GM19239 (cell line): ENCODE data around the gene ISX.
"Not testable (repeated sequence)": the region's sequence is repeated elsewhere in the genome, so short reads cannot be mapped to it uniquely, and the experiment has no call there.

Source experiments
- DNase-seq: peaks from one replicate; pipeline ENCODE4 v3.0.0; 2011; ENCODE audit warnings: low spot score; ENCODE audit not compliant: insufficient read length
- FAIRE-seq: peaks from 2 replicates; lab custom pipeline; 2011; peaks lifted over from hg19 to GRCh38; lab: Jason Lieb, UNC

The ISX gene

DNA sequence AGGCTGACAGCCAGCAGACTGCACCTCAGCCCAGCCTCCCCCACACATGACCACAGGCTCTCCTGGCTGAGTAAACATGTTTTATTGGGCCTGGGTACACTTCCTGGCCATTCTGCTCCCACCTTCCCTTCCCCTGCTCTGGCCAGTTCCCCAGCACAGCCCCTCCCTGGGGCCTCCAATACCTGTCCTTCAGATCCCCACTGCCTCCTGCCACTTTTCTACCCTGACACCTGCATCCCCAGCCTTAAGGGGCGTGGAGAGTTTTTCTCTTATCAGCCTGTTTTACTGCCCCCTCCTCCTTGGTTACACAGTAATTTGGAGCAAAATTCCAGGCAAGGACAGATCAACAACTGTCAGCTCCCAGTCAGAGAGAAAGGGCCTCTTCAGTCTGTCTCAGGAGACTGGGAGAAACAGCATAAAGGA lies at the start of gene ISX:
TSS of gene ISX (plus strand) at position 363 of the 423 bp plus-strand sequence. CDS start 930 bp downstream, outside the sequence.
- FAIRE-seq (no peak), DNase-seq (no peak)

DNA sequence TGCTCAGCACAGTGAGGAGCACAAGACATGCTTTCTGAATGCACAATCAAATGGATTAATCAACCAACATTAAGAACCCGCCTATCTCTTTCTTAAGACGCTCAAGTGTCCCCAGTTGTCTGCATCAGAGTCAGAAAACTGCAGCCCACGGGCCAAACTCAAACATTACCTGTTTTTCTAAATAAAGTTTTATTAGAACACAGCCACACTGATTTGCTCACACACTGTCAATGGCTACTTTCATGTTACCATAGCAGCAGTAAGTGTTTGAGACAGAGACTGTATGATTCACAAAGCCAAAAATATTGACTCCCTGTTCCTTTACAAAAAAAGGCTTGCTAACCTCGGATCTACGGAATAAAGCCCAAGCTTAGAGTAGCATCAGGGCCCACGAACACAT lies 49.0 kb upstream of the ISX start:
- no peak for FAIRE-seq
- DNase-seq: no peak

DNA sequence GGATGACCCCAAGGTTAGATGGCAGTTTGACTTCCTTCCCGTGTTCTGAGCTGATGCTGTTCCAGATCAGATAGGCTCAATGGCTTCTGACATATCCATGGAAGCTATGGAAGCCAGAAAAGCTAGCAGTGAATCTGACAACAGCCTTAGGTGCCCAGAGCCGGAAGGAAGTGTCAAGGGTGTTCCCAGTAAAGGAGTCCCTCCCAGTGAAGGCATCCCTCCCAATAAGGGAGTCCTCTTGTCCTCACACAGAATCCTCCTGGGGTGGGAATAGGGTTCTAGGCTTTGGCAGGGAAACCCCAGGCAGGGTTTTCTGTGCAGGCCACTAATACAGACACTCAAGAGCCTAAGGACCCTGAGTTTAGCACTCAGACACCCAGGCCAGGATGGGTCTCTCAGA lies 47.0 kb upstream of the ISX start:
- no peak for DNase-seq
- FAIRE-seq: no peak

DNA sequence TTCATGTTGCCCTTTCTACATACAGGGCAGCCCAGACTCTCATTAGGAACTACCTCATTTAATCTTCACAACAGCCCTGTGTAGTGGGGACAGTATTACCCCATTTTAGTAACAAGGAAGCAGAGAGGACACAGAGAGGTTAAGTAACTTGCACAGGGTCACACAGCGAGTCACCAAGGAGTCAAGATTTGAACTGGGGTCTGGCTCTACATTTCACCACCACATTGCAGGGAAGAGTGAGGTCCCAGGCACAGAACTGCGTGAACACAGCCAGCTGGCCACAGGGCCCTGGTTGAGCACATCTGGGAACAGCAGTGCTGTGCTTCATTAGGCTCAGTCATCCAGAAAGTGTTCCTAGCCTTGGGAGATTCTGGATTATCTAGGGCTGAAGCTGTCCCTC lies 45.4 kb upstream of the ISX start:
- no peak for FAIRE-seq
- DNase-seq: no peak

DNA sequence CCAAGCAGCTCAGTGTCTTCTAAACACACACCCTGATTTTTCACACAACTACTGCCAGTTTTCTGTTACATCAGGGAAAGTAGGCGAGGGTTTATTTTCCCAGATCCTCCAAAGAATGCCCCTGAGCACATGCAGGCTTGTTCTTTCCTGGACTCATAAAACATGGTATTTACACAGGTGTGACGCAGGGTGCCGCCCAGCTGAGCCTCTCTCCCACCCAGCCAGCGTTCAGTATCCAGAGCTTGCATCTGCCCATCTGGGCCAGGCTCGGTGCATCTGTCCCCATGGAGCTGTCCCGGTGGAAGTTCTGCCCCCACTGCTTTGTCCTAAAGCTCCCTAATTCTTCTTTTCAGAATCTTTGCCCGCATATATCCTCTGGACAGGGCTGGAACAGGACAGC lies 44.8 kb upstream of the ISX start:
- DNase-seq (no peak), FAIRE-seq (no peak)

DNA sequence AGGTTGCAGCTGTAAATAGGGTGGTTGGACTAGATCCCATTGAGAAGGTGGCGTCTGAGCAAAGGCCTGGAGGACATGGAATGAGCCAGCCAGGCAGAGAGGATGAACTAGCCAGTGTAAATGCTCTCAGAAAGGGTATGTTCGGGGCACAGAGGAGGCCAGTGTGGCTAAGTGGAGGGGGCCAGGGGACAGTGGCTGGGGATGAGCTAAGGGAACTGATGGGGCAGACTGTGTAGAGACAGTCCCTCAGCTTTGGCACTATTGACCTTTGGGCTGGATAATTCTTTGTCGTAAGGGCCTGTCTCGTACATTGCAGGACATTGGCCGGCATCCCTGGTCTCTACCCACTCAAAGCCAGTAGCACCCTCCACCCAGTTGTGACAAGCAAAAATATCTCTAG lies 43.7 kb upstream of the ISX start:
- no peak for FAIRE-seq
- no peak for DNase-seq

DNA sequence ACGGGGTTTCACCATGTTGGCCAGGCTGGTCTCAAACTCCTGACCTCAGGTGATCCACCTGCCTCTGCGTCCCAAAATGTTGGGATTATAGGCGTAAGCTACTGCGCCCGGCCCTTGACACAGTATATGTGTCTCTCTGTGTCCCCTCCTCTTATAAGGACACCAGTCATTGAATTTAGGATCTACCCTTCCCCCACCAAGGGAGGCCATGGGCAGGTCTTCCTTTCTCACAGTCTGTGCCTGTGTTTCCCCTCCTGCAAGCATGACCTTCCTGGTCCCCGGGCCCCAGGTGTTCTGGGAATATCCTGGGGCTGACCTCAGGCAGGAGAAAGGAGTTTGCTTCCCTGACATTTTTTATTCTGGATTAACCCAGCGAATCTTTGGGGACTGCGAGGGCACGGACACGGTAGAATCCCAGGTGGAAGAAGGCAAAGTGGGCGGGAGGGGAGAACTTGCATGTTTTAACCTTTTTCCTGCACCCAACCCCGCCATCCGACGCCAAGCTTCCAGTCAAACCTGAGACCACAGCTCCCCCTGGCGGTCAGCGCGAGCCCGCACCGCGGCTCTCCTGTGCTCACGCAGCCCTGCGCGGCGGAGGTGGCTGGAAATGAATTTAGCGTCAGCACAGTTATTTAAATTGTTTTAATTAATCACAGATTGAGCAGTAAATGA lies 42.1 kb upstream of the ISX start:
- peak; percentile 69 for DNase-seq
- peak; percentile 71 for FAIRE-seq

DNA sequence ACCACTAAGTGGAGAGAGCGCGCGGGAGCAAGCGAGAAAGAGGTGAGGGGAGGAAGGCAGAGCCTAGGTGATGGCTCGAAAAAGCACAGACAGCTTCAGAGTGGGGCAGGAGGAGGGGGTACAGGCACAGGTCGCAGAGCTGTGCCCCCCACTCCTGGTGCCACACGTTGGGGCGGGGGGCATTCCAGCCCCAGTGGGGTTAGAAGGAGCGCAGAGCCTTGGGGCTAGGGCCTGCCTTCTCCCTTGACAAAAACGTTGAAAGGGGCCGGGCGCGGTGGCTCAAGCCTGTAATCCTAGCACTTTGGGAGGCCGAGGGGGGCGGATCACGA lies 41.6 kb upstream of the ISX start:
- FAIRE-seq (no peak), DNase-seq (no peak)

DNA sequence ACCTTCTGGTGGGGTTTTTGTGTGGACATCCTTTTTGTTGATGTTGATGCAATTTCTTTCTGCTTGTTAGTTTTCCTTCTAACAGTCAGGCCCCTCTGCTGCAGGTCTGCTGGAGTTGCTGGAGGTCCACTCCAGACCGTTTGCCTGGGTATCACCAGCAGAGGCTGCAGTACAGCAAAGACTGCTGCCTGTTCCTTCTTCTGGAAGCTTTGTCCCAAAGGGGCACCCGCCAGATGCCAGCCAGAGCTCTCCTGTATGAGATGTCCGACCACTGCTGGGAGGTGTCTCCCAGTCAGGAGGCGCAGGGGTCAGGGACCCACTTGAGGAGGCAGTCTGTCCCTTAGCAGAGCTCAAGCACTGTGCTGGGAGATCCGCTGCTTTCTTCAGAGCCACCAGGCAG lies 35.8 kb upstream of the ISX start:
- not testable (repeated sequence) for DNase-seq, FAIRE-seq

DNA sequence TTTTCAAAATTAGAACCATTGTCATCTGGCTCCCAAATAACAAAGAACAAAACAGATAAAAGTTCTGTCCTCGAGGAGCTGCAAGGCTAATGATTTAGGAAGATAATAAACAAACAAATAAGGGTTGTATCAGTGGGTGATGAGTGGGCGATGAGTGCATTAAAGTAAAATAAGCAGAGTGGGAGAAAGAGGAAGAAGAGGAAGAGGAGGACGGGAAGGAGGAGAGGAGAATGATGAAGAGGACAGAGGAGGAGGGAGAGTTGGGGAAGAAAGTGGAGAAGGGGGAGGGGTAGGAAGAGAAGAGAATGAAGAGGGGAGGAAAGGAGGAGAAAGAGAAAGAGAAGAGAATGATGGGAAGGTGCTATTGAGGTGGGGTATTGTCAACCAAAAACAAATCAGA lies 33.4 kb upstream of the ISX start:
- DNase-seq (no peak), FAIRE-seq (no peak)

DNA sequence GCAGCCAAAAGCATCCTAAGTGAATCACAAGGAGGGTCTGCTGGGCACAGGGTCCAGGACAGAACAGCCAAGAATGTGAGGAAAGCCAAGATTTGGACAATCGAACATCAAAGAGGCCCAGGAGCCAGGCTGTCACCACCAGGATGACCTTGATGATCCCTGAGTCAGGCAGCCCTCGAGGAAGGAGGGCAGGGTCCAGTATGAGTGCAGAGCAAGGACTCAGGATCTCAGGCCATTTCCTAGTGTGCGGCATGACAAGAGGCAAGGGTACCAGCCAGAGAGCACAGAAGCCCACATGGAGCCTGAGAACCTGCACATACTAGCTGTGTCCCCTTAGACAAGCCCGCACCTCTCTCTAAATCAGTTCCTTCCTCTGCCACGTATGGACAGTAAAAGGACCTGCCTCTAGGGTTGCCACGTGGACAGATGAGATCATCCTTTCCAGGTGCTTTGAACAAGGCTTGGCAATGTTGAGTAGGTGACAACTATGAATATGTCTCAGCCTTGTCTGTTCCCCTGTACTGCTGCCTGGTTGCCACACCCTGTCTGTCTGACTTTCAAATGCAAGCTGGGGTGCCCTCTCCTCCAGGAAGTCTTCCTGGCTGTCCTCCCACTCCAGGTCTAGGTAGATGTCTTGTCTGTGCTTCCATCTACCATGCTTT lies 32.2 kb upstream of the ISX start:
- FAIRE-seq (no peak), DNase-seq (no peak)

DNA sequence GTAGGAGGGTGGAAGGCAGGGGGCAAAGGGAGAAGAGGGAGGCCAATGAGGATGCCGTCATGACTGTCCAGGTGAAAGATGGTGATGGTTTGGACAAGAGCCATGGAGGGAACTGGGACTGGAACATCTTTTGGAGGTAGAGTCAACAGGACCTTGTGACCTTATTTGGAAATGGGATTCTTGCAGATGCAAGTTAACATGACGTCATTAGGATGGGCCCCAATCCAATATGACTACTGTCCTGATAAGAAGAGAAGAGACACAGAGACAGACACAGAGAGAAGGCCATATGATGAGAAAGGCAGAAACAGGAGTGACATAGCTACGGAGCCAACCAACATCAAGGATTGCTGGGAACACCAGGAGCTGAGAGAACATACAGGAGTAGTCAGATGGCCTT lies 31.0 kb upstream of the ISX start:
- FAIRE-seq: no peak

DNA sequence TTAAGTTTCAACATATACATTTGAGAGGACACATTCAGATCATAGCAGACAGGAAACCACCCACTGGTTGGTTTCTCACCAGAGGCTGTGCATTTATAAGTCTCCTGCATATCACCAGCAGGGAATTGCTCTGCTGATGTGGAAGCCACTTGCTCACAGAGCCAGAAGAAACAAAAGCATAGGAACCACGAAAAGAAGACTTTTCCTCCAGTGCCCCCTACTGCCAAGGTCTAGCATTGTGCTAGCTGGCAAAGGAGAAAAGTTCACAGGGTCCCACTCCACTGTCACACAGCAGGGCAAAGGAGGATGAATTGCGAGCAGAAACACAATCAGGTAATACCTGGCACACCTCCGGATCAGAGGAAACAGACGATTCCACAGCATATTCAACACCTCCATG lies 28.9 kb upstream of the ISX start:
- no peak for FAIRE-seq
- no peak for DNase-seq

More for the DNA sequence above, 31.0 kb upstream of the ISX start:
- no peak for DNase-seq

DNA sequence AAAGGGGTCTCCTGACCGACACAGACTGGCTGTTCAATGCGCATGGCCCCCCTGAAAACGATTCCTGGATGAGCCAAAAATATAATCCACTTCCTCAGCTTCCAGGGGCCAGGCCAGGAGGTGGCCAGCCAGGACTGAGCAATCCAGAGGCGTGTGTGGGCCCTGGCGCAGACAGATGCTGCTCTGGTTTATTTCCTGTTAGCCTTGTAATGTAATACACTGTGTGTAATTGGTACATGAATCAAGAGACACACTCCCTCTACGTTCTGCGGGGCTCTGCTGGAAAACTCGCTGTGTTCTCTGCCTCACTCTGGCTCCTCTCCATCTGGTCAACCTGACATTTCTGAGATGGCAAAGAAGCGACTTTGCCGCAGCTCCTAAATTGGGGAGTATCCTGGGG lies 26.3 kb upstream of the ISX start:
- no peak for FAIRE-seq
- no peak for DNase-seq

DNA sequence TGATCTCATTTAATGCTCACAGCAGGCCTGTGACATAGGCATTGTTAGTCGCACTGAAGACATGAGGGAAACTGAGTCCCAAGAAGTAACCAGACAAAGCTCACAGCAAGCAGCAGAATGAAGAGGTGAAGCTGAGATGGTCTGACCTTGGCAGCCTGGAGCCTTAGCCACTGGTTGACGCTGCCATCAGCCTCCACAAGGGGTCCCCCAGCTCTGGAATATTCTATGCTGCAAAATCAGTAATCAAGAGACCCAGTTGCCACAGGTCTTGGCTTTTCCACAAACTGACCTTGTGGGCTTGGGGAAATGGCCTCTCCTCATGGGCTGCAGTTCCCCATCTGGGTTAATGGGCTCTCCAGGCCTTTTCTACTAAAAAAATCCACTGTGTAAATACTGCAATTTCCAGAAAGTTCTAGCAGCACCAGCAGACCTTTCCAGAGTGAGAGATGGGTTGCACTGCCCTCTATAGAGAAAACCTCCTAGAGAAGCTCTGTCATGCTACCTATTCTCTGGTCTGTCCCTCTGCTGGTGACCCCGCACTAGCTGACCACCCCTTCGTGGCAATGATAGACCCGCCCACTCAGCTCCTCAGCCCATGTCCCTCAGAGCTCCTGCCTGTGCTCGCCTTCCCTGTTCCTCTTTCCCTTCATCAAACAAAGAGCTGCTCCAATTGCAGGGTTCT lies 22.6 kb upstream of the ISX start:
- DNase-seq (peak; percentile 28), FAIRE-seq (peak; percentile 58)

DNA sequence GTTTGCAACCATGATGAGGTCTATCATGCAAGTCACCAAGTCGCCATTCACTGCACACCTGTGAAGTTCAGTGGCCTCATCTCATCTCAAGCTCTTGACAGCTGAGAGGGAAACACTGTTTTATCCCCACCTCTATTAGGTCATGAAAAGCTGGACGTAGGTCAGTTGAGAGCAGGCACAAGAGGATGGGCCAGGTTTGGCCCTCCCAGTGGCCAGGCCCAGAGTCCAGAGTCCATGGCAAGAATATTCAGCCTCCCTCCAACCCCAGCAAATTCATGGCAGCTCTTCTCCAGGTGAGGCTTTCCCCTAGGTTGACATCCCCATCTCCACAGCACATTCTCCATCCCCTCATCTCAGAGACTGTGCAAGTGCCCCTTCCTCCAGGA lies 22.0 kb upstream of the ISX start:
- DNase-seq (no peak), FAIRE-seq (no peak)

DNA sequence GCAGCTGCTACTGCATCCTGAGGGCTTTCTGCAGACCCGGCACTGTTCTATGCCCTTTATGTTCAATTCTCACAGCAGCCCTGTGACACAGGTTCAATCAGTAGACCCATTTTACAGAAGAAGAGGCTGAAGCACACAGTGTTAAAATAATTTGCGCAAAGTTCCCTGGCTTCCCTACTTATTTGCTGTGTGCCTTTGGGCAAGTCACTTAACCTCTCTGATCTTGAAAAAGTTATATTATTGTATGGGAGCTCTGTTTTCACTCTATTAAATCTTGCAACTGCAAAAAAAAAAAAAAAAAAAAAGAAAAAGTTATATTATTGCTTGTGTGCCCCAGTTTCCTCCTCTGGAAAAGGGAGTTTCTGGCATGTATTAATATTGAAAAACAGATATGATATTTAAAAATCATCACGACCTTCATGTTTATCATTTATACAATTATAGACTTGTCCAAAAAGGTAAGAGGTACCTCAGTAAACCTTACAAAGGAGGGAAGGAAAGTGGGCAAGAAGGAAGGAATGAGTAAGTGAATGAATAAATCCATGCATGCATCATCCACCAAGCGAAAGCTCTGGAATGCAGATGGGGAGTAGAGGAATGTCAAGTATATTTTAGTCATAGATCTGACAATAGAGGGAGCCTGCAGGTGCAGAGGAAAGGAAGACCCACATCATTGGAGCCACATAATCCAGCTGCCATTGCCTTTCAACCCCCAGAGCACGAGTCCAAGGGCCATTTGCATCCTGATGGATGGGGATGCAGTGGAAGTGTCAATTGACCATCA lies 21.2 kb upstream of the ISX start:
- no peak for FAIRE-seq
- no peak for DNase-seq

DNA sequence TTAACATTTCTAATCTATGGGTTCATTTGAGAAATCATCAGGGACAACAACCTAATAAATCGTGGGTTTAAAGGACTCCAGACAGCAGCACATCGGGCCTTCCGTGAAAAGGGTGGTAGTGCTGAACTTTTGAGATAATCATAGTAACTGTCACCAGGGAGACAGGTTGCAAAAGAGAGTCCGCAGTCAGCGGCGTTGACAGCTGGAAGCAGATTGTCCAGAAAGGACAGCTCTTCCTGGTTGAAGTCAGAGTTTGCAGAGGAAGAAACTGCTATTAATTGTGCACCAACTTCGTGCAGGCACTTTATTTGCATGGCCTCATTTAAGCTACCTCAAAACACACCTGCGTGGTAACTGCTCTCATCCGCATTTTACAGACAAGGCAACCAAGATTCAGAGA lies 20.5 kb upstream of the ISX start:
- DNase-seq: no peak
- FAIRE-seq: peak; percentile 87

DNA sequence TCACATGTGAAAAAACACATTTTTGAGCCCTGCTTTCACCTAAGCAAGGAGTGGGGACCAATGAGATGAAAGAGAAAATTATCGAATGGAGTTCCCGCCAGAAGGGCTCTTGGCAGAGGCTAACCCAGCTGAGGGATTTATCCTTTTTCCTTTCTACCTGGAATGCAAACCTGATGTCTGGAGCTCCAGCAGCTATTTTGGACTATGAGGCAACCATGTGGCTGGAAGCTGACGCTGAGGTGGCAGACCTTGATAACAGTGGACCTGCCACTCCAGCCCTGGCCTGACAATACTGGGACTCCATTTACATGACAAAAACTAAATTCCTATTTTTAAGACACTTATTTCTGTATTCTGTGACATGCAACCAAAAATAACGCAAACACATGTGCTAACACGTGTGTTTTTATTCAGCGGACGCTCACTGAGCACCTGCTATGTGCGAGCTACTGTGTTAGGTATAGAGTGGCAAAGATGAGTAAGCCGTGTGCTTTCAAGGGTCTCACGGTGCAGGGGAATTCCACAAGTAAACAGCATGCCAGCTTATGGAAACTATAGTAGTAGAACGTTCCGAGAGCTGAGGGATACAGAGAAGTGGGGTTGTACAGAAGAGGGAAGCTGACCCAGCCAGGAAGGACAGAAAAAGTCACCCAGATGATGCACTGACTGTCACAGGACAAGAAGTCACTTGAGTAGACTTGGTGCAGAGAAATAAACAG lies 19.1 kb upstream of the ISX start:
- DNase-seq: no peak
- no peak for FAIRE-seq

DNA sequence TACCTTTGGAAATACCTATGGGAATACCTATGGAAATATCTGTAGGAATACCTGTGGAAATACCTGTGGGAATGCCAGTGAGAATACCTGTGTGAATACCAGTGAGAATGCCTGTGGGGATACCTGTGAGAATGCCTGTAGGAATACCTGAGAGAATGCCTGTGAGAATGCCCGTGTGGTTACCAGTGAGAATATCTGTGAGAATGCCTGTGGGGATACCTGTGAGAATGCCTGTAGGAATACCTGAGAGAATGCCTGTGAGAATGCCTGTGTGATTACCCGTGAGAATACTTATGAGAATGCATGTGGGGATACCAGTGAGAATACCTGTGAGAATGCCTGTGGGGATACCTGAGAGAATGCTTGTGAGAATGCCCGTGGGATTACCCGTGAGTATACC lies 15.9 kb upstream of the ISX start:
- FAIRE-seq, DNase-seq: not testable (repeated sequence)
